Measurements from ENCODE around the gene SLC23A1.
"Not testable (repeated sequence)": the region's sequence is repeated elsewhere in the genome, so short reads cannot be mapped to it uniquely, and the experiment has no call there.

Gene SLC23A1

DNA sequence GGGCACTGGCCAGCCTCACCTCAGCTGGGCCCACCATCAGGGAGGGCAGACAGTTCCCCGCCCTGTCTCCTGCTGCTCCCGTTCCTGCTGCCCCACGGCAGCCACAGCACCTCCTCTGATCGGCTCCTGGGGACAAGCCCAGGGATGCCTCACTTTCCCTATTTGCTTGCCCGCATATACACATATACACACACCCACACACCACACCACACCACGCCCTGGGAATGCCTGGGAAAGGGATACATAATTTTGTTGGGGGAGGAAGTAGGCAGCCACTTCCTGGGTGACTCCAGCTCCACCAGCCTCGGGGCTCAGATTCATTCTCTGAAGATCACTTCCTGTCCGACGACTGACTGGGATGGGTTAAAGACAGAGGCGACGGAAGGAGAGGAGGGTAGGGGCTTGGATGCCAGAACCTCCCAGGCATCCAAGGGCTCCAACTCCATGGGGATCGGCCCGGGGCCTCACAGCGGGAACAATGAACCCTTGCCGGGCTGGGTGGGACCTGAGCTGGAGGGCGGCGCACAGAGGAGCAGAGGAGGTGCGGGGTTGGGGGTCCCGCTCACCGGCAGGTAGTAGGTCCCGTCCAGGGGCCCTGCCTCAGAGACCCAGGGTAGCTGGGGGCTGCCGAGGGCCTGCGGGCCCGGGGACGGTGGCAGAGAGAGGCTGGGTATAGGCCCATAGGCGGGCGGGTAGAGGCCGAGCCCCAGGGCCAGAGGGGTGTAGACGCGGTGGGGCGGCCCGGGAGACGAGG lies 8.7 kb upstream of the SLC23A1 start:
- TF ChIP-seq, protein P1, sequence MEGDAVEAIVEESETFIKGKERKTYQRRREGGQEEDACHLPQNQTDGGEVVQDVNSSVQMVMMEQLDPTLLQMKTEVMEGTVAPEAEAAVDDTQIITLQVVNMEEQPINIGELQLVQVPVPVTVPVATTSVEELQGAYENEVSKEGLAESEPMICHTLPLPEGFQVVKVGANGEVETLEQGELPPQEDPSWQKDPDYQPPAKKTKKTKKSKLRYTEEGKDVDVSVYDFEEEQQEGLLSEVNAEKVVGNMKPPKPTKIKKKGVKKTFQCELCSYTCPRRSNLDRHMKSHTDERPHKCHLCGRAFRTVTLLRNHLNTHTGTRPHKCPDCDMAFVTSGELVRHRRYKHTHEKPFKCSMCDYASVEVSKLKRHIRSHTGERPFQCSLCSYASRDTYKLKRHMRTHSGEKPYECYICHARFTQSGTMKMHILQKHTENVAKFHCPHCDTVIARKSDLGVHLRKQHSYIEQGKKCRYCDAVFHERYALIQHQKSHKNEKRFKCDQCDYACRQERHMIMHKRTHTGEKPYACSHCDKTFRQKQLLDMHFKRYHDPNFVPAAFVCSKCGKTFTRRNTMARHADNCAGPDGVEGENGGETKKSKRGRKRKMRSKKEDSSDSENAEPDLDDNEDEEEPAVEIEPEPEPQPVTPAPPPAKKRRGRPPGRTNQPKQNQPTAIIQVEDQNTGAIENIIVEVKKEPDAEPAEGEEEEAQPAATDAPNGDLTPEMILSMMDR (IDR thresholded peaks at IDR 0.05; ENCODE audit: borderline replicate concordance, control extremely low read depth, extremely low read depth, insufficient read depth, missing control alignments) = no peak
- in situ Hi-C loops (cut with MboI; ENCODE audit: low sequenced_read_pairs, unreplicated experiment) = no loop called here
- DNase-seq (ENCODE audit: low spot score) = peak; percentile 60

DNA sequence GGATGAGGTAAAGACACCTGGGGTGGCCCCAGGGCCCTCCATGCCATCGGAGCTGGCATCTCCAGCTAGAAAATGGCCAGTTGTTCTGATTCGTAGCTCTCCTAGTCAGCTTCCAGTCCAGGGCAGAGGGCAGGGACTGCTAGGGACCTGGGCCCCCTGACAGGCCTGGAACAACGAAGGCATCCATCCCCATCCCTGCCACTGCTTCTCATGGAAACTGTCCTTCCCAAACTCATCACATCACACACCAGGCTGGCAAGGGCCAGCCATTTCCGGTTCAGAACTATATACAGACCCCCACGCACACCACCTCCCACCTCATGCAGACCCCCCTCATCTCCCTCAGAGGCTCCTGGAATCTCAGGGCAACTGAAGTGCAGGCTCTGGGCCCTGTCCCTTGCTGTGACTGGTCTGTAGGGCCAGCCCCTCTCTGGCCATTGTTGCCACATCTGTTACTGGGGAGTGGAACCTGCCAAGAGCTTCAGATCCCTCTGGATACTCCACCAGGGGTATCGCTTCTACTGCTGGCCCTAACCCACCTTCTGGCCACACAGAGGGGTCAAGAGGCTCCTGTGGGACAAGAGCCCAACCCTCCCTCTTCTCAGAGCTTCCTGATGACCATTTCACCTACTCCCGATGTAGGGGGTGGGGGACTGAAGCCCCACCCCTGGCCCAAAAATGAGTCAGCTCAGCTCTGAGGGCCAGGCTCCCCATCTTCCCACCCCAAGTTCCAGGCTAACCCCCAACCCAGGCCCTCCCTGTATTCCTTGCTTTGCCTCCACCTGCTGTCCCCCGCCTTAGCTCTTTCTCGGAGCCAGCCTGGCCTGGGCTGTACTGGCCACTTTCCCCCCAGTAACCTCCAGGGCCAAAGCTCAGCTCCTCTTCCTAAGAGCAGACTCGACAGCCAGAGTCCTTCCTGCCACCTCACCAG lies 7.8 kb upstream of the SLC23A1 start:
- no peak for DNase-seq (ENCODE audit: low spot score)
- in situ Hi-C loops (cut with MboI; ENCODE audit: low sequenced_read_pairs, unreplicated experiment) = no loop called here
- TF ChIP-seq, protein P1 (IDR thresholded peaks at IDR 0.05; ENCODE audit: borderline replicate concordance, control extremely low read depth, extremely low read depth, insufficient read depth, missing control alignments) = no peak

DNA sequence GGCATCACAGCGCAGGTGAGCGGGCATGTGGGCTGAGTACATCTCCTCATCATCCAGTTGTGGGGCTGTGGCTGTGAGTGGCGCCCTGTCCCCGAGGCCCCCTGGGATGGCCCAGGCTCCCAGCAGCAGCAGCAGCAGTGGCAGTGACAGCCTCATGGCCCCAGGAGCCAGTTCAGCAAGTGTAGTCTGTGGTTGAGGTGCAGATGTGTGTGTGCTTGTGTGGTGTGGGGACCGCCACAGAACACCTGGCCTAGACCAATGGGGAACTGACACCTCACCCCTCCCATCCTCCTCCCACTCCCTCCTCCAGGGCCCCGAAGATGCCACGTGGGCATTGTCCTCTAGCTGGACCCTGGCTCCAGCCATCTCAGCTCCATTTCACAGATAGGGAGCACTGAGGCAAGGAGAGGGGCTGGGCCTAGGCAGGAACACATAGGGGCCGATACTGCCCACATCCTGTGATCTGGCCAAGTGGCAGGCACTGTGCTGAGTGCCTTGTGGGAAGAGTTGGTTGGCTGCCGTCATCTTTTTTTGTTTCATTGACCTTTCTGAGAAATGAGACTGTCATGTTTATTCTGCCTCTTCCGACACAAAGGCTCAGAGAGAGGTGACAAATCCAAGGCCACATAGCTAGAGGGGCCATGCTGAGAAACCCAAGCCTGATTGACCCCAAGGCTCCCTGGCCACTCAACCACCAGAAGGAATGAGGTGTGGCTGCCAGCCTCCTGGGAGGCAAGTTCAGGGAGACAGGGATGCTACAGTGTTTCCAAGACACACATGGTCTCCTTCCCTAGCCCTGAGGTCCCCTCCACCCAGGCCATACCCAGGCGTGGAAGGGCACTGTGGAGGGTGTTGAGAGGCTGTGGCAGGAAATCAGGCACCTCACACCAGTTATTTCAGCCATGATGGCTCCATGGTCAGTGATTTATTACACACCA lies 6.9 kb upstream of the SLC23A1 start, which contains the start of gene MZB1:
TSS of gene MZB1 (minus strand) at position 213 of the 938 bp plus-strand sequence. CDS start at position 156, 57 bp downstream.
- in situ Hi-C loops (cut with MboI; ENCODE audit: low sequenced_read_pairs, unreplicated experiment) = no loop called here
- peak; percentile 93 for DNase-seq (ENCODE audit: low spot score)
- TF ChIP-seq, protein P1 (IDR thresholded peaks at IDR 0.05; ENCODE audit: borderline replicate concordance, control extremely low read depth, extremely low read depth, insufficient read depth, missing control alignments) = no peak

DNA sequence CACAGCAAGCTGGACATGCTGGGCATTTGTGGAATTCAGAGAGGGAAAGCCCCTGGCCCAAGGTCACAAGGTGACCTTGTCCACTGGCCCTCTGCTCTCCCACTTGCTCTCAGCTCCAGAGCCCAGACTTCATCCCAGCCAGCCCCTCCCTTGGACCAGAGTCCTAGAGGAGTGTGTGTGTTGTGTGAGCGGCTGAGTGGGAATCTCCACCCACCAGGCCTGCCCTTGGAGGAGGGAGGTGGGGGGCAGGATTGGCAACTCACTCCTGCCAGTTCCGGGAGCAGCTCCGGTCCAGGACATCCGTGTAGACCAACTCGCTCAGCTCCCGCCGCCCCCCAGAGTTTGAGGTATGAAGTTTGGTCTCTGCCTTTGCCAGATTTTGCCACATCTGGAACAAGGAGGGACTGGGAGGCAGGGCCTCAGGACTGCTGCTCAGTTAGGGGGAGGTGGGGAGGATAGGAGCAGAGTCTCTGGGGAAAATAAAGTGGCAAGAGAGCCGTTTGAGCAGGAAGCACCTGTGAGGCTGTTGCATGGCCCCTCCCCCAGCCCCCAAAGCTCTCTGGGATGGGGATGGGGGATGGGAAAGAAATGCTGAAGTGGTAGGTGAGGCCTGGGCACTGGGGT lies 5.2 kb upstream of the SLC23A1 start:
- peak; percentile 64 for DNase-seq (ENCODE audit: low spot score)
- in situ Hi-C loops (cut with MboI; ENCODE audit: low sequenced_read_pairs, unreplicated experiment) = no loop called here

DNA sequence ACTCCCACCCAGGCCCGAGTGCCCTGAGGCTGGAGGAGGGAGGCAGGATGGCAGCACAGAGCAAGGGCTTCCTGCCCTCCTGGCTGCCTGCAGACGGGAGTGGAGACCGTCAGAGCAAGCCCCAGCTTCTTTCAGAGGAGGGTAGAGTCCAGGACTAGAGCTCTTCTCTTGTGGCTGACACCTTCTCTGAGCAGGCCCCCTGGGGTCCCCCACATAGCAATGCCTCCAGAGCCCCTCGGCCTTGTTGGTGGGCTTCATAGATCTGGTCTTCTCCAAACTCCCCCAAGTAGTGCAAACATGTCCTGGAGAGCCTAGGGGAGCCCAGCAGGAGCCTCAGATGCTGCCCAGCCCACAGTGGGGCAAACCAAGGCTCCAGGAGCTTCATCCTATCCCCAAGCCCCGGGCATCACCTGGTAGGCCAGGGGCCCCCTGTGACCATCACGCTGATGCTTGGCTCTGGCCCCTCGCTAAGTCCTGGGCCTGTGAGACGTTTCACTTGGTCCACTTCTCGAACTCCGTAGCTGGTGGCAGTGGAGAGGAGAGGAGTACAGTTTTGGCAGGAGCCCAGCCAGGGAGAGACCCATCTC lies 4.6 kb upstream of the SLC23A1 start:
- TF ChIP-seq, protein P1 (IDR thresholded peaks at IDR 0.05; ENCODE audit: borderline replicate concordance, control extremely low read depth, extremely low read depth, insufficient read depth, missing control alignments) = no peak
- in situ Hi-C loops (cut with MboI; ENCODE audit: low sequenced_read_pairs, unreplicated experiment) = no loop called here
- peak; percentile 31 for DNase-seq (ENCODE audit: low spot score)

More for the DNA sequence above, 5.2 kb upstream of the SLC23A1 start:
- TF ChIP-seq, protein P1 (IDR thresholded peaks at IDR 0.05; ENCODE audit: borderline replicate concordance, control extremely low read depth, extremely low read depth, insufficient read depth, missing control alignments) = no peak

DNA sequence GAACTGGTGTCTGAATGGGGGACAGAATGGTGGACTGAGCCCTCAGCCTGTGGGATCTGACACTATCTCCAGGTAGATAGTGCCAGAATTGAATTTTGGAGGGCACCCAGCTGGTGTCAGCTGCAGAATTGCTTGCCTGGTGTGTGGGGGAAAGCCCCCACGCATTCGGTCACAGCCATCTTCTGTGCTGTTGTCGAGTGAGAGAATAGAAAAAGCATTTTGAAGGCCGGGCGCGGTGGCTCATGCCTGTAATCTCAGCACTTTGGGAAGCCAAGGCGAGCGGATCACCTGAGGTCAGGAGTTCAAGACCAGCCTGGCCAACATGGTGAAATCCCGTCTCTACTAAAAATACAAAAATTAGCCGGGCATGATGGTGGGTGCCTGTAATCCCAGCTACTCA lies 3.9 kb upstream of the SLC23A1 start:
- in situ Hi-C loops (cut with MboI; ENCODE audit: low sequenced_read_pairs, unreplicated experiment); DNase-seq (ENCODE audit: low spot score): not testable (repeated sequence)

Data from GM13976 (cell line).